ENCODE data around the gene ADSS2. TPM values are rescaled to one million over a fixed set of nuclear protein-coding genes. Genes with fewer than 3 reads are reported as not detected.
"Not testable (repeated sequence)": the region's sequence is repeated elsewhere in the genome, so short reads cannot be mapped to it uniquely, and the experiment has no call there.

Gene ADSS2
- total and polyA plus RNA-seq, 2 donors = 40.4 to 43.0 TPM

DNA sequence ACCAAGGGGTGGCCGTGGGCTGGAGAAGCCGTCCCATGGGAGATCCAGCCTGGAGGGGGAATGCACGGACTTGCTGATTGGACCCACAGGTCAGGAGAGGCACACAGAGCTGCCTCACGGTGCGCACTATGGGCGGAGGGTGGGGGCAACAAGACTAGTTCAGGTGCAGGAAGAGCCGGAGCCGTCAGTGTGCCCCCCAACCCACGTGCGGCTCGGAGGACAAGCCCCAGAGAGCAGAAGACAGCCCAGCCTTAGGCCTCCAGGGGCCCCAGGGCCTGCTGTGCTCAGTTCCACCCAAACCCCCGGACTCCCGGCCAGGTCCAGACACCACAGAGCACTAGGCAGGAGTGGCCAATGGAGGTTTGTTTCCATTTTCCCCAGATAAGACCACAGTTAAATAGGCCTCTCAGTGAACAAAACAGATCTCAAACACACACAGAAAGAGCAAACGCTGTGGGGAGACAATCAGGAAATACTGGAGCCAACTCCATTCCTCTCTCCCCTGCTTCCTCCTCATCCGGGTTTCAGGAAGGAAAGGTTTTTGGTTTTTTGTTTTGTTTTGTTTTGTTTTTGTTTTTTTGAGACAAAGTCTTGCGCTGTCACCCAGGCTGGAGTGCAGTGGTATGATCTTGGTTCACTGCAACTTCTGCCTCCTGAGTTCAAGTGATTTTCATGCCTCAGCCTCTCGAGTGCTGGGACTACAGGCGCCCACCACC lies 84.2 kb downstream of the ADSS2 start:
- DNase-seq (ENCODE audit: low read depth in 6 of 9, low spot score in 9 of 9) = no peak
- Histone ChIP-seq H3K4me1 (ENCODE audit: control insufficient read depth in 2 of 2, insufficient read depth in 2 of 2, low read length in 2 of 2) (no peaks in the 10 kb centered on the region), H3K27me3 (ENCODE audit: control insufficient read depth in 2 of 2, insufficient read depth in 1 of 2, low read length in 1 of 2) (no peaks in the 10 kb centered on the region), H3K4me3 (ENCODE audit: low read length in 2 of 2) (no peak overlapping the region), H3K9me3 (ENCODE audit: control insufficient read depth in 2 of 2, insufficient read depth in 1 of 2, low read length in 1 of 2) (peaks cover 0 to 5% of the 10 kb centered on the region in 2 donors), H3K36me3 (ENCODE audit: control insufficient read depth in 2 of 2, insufficient read depth in 2 of 2, low read length in 1 of 2) (no peaks in the 10 kb centered on the region), H3K27ac (ENCODE audit: low read depth in 1 of 2, low read length in 1 of 2) (no peak overlapping the region)
- 97% methylated on average over 18 of the region's 18 CpGs for WGBS

DNA sequence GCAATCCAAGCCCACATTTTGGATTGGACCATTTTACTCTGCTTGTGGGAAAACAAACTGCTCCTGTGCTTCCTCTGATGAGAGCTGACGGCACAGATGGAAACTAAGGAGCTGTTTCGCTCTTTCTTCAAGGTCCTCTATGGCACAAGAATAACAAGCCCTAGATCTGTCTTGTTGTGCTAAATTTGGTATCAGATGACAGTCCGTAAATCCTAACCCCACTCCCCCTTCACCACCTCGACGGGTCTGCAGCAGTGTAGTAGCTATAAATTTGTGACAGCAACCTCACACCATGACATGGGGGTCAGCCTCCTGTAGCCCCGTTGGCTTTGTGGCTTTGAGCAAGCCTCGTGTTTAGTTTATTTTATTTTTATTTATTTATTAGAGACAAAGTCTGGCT lies 85.9 kb downstream of the ADSS2 start:
- Histone ChIP-seq H3K9me3 (ENCODE audit: control insufficient read depth in 2 of 2, insufficient read depth in 1 of 2, low read length in 1 of 2) (peaks cover 0 to 5% of the 10 kb centered on the region in 2 donors), H3K27me3 (ENCODE audit: control insufficient read depth in 2 of 2, insufficient read depth in 1 of 2, low read length in 1 of 2) (no peaks in the 10 kb centered on the region), H3K4me1 (ENCODE audit: control insufficient read depth in 2 of 2, insufficient read depth in 2 of 2, low read length in 2 of 2) (no peaks in the 10 kb centered on the region), H3K36me3 (ENCODE audit: control insufficient read depth in 2 of 2, insufficient read depth in 2 of 2, low read length in 1 of 2) (no peaks in the 10 kb centered on the region), H3K4me3 (ENCODE audit: low read length in 2 of 2) (no peak overlapping the region), H3K27ac (ENCODE audit: low read depth in 1 of 2, low read length in 1 of 2) (no peak overlapping the region)
- 86% methylated on average over 7 of the region's 7 CpGs for WGBS
- no peak for DNase-seq (ENCODE audit: low read depth in 6 of 9, low spot score in 9 of 9)

DNA sequence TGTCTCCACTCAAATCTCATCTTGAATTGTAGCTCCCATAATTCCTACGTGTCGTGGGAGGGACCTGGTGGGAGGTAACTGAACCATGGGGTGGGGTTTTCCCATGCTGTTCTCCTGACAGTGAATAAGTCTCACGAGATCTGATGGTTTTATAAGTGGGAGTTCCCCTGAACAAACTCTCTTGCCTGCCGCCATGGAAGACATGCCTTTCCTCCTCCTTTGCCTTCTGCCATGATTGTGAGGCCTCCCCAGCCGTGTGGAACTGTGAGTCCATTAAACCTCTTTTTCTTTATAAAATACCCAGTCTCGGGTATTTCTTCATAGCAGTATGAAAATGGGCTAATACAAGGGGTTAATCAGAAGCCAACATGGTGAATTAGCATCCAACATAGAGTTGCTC lies 86.4 kb downstream of the ADSS2 start:
- 96% methylated on average over 6 of the region's 6 CpGs for WGBS
- not testable (repeated sequence) for H3K27ac ChIP-seq (ENCODE audit: low read depth in 1 of 2, low read length in 1 of 2)

DNA sequence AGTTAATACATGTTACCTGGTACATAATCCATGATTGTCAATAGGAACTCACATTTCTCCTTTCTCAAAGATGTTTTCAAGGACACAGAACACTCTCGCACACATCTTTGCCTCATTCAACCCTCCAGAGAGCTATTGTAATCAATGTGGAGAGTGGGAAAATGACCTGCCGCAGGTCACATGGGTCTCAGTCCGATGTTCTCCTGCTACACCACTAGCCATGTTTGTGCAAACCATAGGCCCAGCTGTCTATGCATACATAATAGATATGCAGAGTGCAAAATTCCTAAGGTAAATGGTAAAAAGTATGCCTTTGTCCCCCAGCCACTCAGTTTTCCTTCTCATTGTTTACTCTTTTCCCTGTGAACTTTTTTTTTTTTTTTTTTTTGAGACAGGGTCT lies 89.2 kb downstream of the ADSS2 start:
- Histone ChIP-seq H3K36me3 (ENCODE audit: control insufficient read depth in 2 of 2, insufficient read depth in 2 of 2, low read length in 1 of 2) (no peaks in the 10 kb centered on the region), H3K9me3 (ENCODE audit: control insufficient read depth in 2 of 2, insufficient read depth in 1 of 2, low read length in 1 of 2) (peaks cover 0 to 5% of the 10 kb centered on the region in 2 donors), H3K4me3 (ENCODE audit: low read length in 2 of 2) (no peak overlapping the region), H3K27me3 (ENCODE audit: control insufficient read depth in 2 of 2, insufficient read depth in 1 of 2, low read length in 1 of 2) (no peaks in the 10 kb centered on the region), H3K27ac (ENCODE audit: low read depth in 1 of 2, low read length in 1 of 2) (no peak overlapping the region), H3K4me1 (ENCODE audit: control insufficient read depth in 2 of 2, insufficient read depth in 2 of 2, low read length in 2 of 2) (no peaks in the 10 kb centered on the region)
- DNase-seq (ENCODE audit: low read depth in 6 of 9, low spot score in 9 of 9) = no peak
- 90% methylated on average over 3 of the region's 3 CpGs for WGBS

More for the DNA sequence above, 86.4 kb downstream of the ADSS2 start:
- H3K9me3 ChIP-seq (ENCODE audit: control insufficient read depth in 2 of 2, insufficient read depth in 1 of 2, low read length in 1 of 2); H3K27me3 ChIP-seq (ENCODE audit: control insufficient read depth in 2 of 2, insufficient read depth in 1 of 2, low read length in 1 of 2); H3K4me1 ChIP-seq (ENCODE audit: control insufficient read depth in 2 of 2, insufficient read depth in 2 of 2, low read length in 2 of 2); DNase-seq (ENCODE audit: low read depth in 6 of 9, low spot score in 9 of 9); H3K36me3 ChIP-seq (ENCODE audit: control insufficient read depth in 2 of 2, insufficient read depth in 2 of 2, low read length in 1 of 2); H3K4me3 ChIP-seq (ENCODE audit: low read length in 2 of 2): not testable (repeated sequence)

DNA sequence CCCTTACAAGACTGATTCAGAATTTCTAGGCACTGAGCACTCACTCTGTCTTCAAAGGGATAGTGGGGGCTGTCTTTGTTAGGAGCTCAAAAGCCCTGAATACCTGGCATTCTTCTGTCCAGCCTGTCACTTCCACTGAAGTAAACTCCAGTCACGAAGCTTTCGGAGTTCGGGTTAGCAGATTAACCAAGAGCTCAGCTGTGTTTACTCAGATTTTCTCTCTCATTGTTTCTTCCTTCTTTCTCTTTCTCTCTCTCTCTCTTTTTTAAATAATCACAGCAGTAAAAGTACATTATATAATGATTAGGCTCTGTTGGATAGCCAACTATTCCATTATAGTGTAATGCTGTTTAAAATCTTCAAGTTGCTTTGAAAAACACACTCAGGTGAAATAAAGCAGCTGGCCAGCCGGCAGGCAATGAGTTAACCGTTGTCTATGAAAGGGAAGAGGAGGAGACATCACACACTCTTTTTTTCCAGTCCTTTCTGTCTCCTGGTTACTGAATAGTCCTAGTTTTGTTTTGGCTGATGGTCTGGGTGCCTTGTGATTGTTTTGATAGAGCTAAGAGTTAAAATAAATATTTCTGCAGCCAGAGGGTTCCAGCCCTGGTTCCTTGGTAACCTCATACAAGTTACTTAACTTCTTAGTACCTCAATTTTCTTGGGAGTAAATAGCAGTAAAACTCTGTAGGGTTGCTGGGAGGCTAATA lies 89.8 kb downstream of the ADSS2 start:
- Histone ChIP-seq H3K27me3 (ENCODE audit: control insufficient read depth in 2 of 2, insufficient read depth in 1 of 2, low read length in 1 of 2) (no peaks in the 10 kb centered on the region), H3K36me3 (ENCODE audit: control insufficient read depth in 2 of 2, insufficient read depth in 2 of 2, low read length in 1 of 2) (no peaks in the 10 kb centered on the region), H3K4me3 (ENCODE audit: low read length in 2 of 2) (no peak overlapping the region), H3K27ac (ENCODE audit: low read depth in 1 of 2, low read length in 1 of 2) (no peak overlapping the region), H3K9me3 (ENCODE audit: control insufficient read depth in 2 of 2, insufficient read depth in 1 of 2, low read length in 1 of 2) (peaks cover 0 to 5% of the 10 kb centered on the region in 2 donors), H3K4me1 (ENCODE audit: control insufficient read depth in 2 of 2, insufficient read depth in 2 of 2, low read length in 2 of 2) (no peaks in the 10 kb centered on the region)
- DNase-seq (ENCODE audit: low read depth in 6 of 9, low spot score in 9 of 9) = no peak
- WGBS = 87% methylated on average over 5 of the region's 5 CpGs

Other genes starting within 250 kb of the ADSS2 start
- 0.76 TPM for gene CATSPERE, start 9.4 kb upstream of the ADSS2 start, total RNA-seq
- 1.3 TPM for gene CATSPERE, start 9.4 kb upstream of the ADSS2 start, polyA plus RNA-seq
- gene DESI2, start 201.2 kb upstream of the ADSS2 start, total RNA-seq = 26.2 TPM
- gene DESI2, start 201.2 kb upstream of the ADSS2 start, polyA plus RNA-seq = 14.7 TPM

All from thymus (tissue), 11 donors.